ENCODE results near the gene ACOX1.

Gene ACOX1

DNA sequence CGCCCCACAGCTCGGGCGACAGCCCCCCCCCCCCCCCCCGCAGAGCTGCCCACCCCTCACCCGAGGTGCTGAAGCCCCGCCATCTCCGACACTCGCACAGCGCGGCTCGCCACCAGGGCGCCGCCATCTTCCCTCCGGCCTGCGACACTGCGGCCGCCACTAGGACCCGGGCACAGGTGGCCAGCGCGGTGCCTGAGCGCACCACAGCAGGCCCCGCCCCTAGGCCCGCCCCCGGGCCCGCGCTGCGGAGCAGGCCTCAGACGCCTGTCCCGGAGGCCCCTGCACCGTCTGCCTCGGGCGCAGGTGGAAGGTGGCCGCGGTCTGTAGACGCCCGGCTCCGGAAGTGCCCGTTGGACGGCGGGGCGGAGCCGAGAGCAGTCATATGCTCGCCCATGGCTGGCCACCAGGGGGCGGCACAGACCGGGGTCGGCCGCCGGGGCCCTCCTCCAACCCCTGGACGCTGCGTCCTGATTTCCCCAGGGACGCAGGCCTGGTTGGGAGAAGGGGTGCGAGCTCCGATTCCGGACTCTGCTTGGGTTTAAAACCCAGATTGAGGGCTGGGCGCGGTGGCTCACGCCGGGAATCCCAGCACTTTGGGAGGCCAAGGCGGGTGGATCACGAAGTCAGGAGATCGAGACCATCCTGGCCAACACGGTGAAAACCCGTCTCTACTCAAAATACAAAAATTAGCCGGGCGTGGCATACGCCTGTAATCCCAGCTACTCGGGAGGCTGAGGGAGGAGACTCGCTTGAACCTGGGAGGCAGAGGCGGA is 74.0 kb downstream of the ACOX1 start, which contains the start of gene MRPL38:
Gene MRPL38, minus strand, starts transcription at position 136 of the 773 bp plus-strand sequence. Its CDS starts 9 bp downstream, at position 127.
- DNase-seq, result peak; percentile 76 to 85

GRCh38 chr17:75902406-75902805 is 76.6 kb downstream of the ACOX1 start:
- no peak for DNase-seq

- DNase-seq, result no peak
These were observed 77.2 kb downstream of the ACOX1 start for GRCh38 chr17:75901727-75902126.

GRCh38 chr17:75900691-75901533 is 78.1 kb downstream of the ACOX1 start:
- no peak for DNase-seq

DNA sequence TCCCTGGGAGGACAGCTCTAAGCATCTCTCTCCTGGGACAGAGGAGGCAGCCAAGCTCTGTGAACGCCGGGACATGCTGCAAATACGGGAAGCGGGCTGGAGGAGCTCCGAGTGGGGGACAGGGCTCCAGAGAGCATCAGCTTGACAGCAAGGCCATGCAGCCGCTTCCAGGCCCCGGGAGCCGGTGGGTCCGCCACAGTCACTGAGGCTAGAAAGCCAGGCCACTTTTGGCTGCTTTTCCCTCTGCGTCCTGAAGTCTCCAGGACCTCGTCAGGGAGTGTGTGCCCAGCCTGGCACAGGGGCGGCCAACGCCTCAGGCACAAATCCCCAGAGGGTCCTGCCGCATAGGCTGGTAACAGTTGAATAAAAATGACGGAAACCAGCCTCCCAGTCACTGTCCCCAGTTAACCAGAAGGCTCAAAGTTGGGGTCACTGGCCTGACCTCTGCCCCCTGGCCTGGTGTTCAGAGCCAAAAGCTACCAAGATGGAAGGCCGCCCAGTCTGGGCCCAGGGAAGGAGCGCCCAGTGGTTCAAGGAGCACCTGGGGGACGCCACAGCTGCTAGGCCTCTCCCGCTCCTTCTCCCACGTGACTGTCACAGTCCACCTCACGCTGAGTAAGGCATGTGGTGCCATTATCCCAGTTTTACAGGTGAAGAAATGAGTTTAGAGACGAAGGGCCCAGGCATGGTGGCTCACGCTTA is 79.0 kb downstream of the ACOX1 start:
- no peak for DNase-seq

DNA sequence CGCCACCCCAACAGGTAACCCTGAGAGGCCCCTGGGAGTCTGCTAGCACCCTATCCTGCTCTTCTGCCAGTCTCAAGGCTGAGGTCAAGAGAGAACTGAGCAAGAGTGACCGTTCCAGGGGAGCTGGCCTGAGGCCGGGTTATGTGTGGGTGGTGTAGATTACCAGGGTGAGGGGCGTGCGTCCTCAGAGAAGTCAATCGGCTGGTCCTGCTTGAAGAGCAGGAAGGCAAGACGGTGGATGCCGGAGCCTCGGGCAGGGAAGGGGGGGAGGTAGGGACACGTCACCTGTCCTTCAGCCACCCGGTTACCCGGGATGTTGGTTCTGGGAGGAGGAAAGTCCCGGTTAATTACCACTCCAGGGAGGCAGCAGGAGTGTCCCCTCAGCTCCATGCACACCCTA is 79.6 kb downstream of the ACOX1 start:
- DNase-seq, result no peak

DNA sequence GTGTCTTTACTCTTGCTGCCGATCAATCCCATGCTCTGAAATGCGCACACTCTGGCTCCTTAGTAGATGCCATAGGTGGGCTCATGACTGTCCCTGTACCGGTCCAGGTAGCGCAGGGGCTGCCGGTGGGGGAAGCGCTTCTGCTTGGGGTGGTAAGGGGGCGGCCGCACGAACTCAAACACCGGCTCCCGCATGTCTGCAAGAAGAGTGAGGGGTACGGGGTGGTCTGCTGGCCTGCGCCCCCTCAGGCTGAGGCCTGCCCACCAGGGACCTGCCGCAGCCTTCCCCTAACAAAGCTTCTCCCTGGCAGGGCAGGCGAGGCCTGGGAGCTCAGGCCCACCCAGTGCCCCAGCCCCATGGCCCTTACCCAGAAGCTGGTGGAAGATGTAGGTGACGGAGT is 80.2 kb downstream of the ACOX1 start:
- DNase-seq, result no peak

- no peak for DNase-seq
These were observed 80.9 kb downstream of the ACOX1 start for GRCh38 chr17:75898065-75898464.

DNA sequence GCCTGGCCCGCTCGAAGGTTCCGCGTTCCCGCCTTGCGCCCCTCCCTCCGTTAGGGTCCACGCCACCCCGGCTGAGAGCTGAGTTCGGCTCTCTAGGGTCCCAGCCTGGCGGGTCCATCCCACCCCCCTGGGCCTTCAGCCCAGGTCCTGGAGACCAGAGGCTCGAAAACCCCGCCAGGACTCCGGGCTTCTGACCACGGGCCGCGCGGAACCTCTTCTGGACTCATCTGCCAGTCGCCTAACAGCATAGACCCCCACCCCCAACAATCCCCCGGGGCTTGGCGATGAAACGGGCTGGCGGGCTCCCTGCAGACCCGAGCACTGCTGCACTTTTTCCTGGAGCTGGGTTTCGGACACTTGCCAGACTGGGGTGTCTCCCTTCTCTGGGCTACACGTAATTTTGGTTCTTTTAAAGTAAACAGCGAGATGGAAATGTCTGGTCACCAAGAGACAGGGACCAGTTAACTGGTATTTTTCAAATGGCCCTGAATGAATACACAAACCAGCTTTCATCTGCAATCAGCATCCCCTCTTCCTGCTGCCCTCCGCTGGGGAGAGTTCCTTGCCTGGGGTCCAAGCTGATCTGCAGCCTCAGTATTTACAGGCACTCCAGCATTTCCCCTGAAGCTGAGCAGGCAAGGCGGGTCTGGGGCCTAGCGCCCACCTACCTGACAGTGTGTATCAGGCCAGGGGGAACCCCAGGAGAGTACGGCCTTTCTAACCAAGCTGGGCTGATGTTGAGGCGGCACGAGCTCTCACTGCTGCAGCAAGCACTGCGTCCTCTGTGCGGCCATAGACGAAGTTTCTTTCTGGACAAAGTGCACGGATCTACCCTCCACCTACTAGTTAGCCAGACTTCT is 81.6 kb downstream of the ACOX1 start:
- no peak for DNase-seq

DNA sequence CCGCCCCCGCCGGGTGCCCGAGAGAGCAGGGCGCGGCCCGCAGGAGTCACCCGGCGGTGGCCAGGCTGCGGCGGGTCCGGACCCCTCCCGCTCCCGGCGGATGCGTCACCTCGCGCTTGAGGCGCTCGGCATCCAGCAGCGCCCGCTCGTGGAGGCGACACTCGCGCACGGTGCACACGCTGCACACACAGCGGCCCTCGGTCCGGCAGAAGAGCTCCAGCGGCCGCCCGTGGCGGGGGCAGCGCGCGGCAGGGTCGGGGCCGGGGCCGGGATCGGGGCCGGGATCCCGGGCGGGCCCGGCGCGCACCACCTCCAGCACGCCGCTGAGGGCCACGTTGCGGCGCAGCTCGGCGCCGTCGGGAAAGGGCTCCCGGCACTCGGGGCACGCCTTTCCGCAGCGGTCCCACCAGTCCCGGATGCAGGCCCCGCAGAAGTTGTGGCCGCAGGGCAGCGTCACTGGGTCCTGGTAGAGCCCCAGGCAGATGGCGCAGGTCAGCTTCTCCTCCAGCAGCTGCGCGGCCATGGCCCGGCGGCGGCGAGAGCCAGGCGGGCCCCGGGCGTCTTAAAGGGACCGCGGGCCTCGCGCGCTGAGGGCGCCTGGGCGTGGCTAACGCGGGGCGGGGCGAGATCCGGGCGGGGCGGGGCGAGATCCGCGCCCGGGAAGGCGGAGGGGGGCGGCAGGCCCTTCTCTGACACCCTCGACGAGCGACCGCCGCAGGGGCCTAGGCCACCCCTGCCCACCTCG is 82.4 kb downstream of the ACOX1 start, which contains the start of gene TRIM65:
Gene TRIM65, minus strand, starts transcription at position 537 of the 745 bp plus-strand sequence. Its CDS starts 14 bp downstream, at position 523.
- peak; percentile 73 to 76 for DNase-seq

DNA sequence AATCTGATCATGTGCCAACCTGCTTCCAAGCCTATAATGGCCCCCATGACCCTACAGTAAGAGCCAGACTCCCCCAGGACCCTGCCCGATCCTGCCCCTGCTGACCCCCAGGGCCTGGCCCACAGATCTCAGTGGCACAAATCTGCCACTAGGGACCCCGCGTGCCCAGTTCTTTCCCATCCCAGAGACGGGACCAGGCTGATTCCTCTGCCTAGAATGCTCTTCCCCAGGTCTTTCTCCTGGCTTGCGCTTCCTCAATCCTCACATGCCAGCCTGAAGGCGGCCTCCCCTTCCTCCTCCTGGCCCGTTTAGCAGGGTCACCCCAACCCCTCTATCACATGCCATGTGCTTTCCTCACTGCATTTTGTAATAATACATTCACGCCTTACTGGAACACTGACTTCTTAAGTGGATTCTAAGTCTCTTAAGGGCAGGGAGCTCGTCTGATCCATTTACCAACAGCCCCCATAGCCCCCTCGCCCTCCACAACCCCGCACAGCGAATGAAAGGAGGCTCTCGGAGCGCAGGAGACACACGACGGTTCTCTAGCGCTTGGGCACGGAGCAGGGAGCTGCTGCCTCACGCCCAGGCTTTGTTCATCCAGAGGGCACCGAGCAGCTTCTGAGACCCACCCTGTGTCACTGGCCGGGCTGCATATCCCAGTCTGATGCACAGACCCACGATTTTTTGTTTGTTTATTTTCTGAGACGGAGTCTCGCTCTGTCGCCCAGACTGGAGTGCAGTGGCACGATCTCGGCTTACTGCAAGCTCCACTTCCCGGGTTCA is 83.4 kb downstream of the ACOX1 start:
- no peak for DNase-seq

DNA sequence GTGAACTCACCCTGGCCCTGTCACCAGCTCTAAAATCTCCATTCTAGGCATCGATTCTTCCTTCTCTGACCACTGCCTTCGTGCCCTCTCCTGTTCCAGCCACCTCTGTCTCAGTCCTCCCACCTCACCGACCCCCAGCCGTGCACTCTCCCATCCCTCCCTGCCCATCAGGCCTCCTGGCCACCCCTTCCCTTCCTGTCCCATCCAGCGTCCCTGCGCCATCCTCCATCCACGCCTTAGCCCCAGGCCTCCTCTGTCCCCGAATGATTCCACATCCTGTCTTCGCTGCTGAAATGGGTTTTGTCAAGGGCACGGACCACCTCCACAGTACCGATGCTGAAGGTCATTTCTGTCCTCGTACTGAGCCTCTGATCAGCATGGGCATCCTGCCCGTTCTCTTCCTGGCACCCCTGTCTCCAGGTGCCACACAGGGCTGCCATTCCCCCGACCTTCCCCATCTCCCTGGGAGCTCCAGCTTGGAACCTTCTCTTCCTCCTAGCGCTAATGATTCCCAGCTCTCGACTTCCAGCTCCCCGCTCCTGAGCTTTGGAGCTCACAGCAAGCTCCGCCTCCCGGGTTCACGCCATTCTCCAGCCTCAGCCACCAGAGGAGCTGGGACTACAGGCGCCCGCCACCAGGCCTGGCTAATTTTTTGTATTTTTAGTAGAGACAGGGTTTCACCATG is 84.8 kb downstream of the ACOX1 start:
- no peak for DNase-seq

DNA sequence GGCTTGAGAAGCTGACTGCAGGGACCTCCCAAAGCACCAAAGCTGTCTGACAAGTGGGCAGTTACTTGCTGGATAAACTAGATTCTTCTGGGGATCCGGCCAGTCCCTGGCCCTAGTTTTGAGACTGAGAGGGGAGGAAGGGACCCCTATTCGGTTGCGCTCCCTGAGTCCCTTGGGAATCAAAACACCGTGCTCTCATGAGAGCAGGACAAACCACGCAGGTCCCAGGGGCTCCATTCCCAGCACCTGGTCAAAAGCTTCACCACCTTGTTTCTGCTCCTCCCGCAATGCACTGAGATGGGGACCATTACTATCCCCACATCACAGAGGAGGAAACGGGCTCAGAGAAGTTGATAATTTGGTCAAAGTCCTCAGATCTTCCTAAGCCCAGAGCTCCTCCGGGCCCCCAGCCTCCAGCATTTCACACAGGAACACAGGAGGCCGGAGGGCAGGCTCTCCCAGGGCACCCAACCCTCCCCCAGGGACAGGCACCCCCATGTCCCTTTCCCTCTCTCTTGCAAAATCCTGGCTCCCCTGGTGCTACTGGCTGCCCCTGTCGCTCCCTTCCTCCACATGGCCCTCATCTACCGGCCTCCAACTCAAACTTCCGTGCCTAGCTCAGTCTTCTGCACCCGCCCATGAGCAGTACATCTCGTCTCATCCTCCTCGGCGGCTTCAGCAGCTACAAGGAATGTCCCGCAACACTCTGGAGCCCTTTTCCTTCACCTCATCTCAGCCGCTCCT is 85.5 kb downstream of the ACOX1 start:
- DNase-seq, result no peak

DNA sequence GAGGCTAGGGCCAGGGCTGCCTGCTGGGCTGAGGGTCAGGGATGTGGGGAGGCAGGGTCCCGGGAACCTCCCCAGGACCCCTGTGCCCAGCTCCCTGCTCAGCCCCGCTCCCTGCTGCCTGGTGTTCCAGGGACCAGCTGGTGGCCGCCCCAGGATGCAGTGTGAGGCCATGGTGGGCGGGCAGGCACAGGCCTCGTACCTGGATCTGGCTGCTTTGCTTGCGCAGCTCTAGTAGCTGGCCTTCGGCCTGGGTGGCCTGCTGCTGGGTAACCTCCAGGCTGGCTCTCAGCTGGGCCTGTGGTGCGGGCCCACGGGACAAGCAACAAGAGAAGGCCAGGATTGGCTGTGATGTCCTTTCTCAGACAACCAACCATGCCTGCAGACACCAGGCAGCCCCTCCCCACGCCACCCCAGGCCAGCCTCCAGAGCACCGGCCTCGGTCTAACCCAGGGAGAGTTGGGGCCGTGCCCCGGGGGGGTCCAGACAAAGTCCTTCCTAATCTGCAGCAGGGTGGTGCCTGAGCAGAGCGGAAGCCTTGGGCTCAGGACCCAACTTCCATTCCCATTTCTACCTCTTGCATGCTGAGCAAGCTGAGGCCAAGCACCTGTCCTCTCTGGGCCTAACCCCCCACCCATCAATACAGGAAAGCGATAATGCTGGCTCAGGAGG is 86.3 kb downstream of the ACOX1 start:
- no peak for DNase-seq

GRCh38 chr17:75891605-75892555 is 87.1 kb downstream of the ACOX1 start:
- no peak for DNase-seq

All from hippocampal formation (tissue), 2 donors.